GM10248 (cell line): Measurements from ENCODE around the gene ADSL.

Experiments
- CTCF ChIA-PET: fragments of 300-600 bp; sonication (Branson Sonifier 250); formaldehyde crosslinking; extraction: SDS; loops from one replicate; lab custom pipeline; 2021; ENCODE audit warnings: antibody characterized with exemption; lab: Yijun Ruan, JAX
- POLR2A ChIA-PET: fragments of 350-650 bp; sonication (Branson Sonifier 250); formaldehyde crosslinking; extraction: SDS; loops from one replicate; lab custom pipeline; 2020; ENCODE audit warnings: antibody characterized with exemption; lab: Yijun Ruan, JAX
- DNase-seq: peaks from one replicate; pipeline ENCODE4 v3.0.0; 2012; ENCODE audit errors: extremely low spot score
- TF ChIP-seq, protein P1 (sequence below): IDR thresholded peaks from 2 replicates; pipeline ENCODE4 v1.5.1; 2012; ENCODE audit warnings: mild to moderate bottlenecking, low read depth; ENCODE audit errors: extremely low read depth, missing control alignments, control extremely low read depth

Gene ADSL

GRCh38 chr22:40429481-40429880 is 83.2 kb downstream of the ADSL start:
- DNase-seq = no peak
- POLR2A ChIA-PET = no interaction called here
- TF ChIP-seq, protein P1, sequence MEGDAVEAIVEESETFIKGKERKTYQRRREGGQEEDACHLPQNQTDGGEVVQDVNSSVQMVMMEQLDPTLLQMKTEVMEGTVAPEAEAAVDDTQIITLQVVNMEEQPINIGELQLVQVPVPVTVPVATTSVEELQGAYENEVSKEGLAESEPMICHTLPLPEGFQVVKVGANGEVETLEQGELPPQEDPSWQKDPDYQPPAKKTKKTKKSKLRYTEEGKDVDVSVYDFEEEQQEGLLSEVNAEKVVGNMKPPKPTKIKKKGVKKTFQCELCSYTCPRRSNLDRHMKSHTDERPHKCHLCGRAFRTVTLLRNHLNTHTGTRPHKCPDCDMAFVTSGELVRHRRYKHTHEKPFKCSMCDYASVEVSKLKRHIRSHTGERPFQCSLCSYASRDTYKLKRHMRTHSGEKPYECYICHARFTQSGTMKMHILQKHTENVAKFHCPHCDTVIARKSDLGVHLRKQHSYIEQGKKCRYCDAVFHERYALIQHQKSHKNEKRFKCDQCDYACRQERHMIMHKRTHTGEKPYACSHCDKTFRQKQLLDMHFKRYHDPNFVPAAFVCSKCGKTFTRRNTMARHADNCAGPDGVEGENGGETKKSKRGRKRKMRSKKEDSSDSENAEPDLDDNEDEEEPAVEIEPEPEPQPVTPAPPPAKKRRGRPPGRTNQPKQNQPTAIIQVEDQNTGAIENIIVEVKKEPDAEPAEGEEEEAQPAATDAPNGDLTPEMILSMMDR = no peak
- CTCF ChIA-PET = no interaction called here

GRCh38 chr22:40430991-40431390 is 84.7 kb downstream of the ADSL start:
- ChIA-PET POLR2A (interaction anchor here (0.6 kb wide), 1 partner anchor 1611 kb away, joined by 4 read pairs; no protein-coding TSS in a partner anchor), CTCF (interaction anchor here (1.2 kb wide), 1 partner anchor 32 kb away, joined by 3 read pairs; no protein-coding TSS in a partner anchor)
- no peak for DNase-seq
- TF ChIP-seq, protein P1 = no peak

DNA sequence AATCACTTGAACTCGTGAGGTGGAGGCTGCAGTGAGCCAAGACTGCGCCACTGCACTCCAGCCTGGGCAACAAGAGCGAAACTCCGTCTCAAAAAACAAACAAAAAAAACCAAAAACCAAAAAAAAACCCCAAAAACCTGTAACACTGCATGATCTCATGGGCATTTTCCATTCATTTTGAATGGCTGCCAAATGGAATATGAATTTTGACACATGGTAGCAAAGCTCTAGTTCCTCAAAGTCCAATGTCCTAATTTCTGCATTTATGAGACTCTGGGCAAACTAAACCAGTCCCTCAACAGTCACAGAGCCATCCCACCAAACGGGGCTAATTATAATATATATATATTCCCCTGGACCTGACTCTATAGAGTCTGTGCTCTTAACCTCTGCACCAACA is 85.9 kb downstream of the ADSL start:
- DNase-seq = no peak
- ChIA-PET POLR2A (no interaction called here), CTCF (interaction anchor here (1.0 to 2.0 kb wide), 3 partner anchors 34 to 214 kb away, joined by 3 to 13 read pairs (median 3); no protein-coding TSS in a partner anchor)
- TF ChIP-seq, protein P1 = no peak

DNA sequence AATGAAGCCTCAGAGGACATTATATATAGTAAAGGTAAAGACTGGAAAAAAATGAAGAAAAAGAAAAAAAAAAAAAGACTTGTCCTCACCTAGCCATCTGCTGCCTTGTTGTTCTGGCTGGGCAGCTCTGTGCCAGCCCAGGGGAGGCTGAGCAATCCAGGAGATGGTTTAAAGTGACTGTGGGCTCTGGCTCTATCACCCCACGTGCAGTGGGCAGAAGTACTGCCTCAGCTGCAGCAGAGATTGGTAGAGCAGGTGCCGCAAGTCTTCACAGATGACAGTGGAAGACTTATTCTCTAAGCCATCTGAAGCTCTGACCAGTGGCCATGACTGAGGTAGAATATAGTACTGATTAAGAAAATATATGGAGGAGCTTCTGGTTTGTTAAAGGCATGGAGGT is 86.3 kb downstream of the ADSL start:
- ChIA-PET CTCF (interaction anchor here (0.8 to 2.0 kb wide), 6 partner anchors 9 to 213 kb away, joined by 3 to 13 read pairs (median 4); no protein-coding TSS in a partner anchor), POLR2A (no interaction called here)
- TF ChIP-seq, protein P1 = no peak
- DNase-seq = no peak

GRCh38 chr22:40433416-40434090 is 87.3 kb downstream of the ADSL start:
- POLR2A ChIA-PET = interaction anchor here (0.7 kb wide), 1 partner anchor 156 kb away, joined by 3 read pairs; no protein-coding TSS in a partner anchor
- DNase-seq = no peak
- TF ChIP-seq, protein P1 = no peak
- CTCF ChIA-PET = interaction anchor here (0.9 to 4.9 kb wide), 4 partner anchors 8 to 212 kb away, joined by 4 to 27 read pairs (median 9); no protein-coding TSS in a partner anchor

DNA sequence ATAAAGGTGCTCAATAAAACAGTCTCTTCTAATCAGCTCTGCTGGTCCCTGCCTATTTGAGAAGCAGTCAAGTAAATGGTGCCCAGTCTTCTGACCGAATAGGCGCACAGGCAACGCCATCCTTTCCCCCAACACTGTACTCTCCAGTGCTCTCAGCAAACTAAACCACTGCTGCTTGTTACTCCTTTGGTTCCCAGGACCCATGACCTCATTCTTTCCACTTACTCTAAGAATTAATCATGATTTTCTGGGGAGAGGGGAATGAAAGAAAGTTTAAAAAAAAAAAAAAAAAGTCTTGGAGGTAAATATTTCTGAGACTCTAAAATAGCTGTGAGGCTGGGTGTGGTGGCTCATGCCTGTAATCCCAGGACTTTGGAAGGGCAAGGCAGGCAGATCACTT is 87.8 kb downstream of the ADSL start:
- DNase-seq = no peak
- CTCF ChIA-PET = interaction anchor here (1.5 to 6.3 kb wide), 4 partner anchors 14 to 212 kb away, joined by 5 to 95 read pairs (median 20); no protein-coding TSS in a partner anchor
- POLR2A ChIA-PET = no interaction called here
- TF ChIP-seq, protein P1 = no peak
